GM10266 (cell line): Measurements from ENCODE around the gene GABRB1.

Experiments
- DNase-seq: peaks from one replicate; pipeline ENCODE4 v3.0.0; 2012; ENCODE audit errors: extremely low spot score
- TF ChIP-seq, protein P1 (sequence below): IDR thresholded peaks from 2 replicates; pipeline ENCODE4 v1.5.1; 2012; ENCODE audit warnings: mild to moderate bottlenecking, low read depth; ENCODE audit not compliant: control insufficient read depth, insufficient read depth; ENCODE audit errors: missing control alignments

GABRB1 gene

DNA sequence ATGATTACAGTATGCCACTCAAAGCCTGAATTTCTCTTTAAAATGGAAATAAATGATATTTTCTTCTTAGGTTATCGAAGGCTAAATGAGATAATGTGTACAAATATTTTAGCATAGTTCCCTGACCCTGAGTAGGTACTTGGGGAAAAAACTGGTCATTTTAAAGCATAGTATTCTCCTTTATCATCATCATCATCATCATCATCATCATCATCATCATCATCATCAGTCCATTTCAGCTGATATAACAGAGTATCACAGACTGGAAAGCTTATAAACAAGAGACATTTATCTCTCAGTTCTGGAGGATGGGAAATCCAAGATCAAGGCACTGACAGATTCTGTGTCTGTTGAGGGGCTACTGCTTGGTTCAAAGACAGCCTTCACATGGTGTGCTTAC lies 13.9 kb downstream of the GABRB1 start:
- TF ChIP-seq, protein P1, sequence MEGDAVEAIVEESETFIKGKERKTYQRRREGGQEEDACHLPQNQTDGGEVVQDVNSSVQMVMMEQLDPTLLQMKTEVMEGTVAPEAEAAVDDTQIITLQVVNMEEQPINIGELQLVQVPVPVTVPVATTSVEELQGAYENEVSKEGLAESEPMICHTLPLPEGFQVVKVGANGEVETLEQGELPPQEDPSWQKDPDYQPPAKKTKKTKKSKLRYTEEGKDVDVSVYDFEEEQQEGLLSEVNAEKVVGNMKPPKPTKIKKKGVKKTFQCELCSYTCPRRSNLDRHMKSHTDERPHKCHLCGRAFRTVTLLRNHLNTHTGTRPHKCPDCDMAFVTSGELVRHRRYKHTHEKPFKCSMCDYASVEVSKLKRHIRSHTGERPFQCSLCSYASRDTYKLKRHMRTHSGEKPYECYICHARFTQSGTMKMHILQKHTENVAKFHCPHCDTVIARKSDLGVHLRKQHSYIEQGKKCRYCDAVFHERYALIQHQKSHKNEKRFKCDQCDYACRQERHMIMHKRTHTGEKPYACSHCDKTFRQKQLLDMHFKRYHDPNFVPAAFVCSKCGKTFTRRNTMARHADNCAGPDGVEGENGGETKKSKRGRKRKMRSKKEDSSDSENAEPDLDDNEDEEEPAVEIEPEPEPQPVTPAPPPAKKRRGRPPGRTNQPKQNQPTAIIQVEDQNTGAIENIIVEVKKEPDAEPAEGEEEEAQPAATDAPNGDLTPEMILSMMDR = no peak

DNA sequence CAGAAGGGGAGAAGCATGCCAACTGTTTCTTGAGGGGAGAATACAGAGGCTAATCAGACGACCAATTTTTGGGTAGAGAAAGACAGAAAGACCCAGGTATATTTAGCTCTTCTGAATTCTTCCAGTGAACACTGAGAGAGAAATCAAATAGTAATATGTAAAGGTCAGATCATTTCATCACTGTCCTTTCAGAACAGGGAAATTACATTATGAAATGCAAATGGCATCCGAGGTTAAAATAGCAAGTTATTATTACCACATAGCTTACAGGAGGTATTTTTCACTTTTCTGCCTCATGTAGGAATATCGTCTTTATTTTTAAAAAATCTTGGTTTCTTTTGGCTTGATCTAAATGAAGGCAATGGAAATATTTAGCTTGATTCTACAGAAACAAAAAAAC lies 18.0 kb downstream of the GABRB1 start:
- TF ChIP-seq, protein P1 = no peak
- no peak for DNase-seq

More for the DNA sequence above, 13.9 kb downstream of the GABRB1 start:
- DNase-seq = no peak

DNA sequence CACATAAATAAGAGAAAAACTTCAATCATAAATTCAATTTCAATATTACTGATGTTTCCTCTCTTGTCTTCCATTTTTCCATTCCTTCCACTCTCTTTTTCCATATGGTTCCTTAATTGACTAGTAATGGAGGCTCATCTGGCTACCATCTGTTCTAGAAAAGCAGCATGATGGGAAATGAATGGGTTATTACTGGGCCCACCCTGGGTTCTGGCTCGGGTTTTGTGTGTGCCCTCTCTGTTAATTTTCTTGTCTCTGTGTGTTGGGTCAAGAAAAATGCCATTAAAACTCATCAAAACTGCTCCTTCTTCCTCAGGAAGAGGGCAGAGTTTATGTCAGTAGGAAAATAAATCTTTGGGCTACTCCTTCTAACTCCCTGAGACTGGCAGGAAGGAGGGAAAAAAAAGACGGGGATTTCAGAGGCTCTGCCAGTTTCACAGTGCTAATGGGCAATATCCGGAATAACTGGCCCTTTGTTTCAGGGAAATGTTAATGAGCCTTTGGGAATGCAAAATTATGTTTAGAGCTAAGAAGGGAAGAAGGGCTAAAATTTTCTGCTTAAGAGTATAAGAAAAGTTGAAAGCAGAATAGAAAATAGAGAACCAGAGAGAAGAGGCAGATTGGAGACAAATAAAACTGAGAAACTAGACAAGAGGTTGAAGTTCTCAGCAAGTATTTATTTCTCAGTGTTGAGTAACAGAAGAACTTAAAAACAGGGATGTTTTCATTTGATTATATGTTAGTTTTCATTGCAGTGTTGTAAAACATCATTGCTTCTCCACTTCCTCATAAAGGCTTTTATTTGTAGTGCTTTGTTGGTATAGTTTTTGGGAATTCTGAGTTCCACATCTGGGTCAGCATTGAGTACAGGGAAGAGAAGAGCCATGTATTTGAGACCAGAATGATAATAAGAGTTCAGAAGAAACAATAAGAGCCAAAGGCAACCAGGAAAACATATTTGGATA lies 19.7 kb downstream of the GABRB1 start:
- TF ChIP-seq, protein P1 = no peak
- no peak for DNase-seq

DNA sequence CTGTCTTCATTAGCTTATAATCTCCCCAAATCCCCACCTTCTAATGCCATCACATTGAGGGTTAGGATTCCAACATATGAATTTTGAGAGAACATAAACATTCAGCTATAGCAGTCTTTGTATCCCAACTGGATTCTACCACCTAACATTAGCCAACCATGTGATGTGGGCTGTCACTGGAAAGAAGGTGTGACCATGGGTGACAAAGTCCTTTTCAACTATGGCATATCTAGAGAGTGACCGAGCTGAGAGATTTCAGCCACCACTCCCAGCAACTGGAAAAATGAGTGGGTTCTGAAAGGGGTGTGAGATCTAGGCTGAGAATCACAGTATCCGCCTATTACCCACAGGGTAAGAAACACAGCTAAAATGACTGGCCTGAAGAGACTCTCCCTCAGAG lies 22.1 kb downstream of the GABRB1 start:
- TF ChIP-seq, protein P1 = no peak
- no peak for DNase-seq

DNA sequence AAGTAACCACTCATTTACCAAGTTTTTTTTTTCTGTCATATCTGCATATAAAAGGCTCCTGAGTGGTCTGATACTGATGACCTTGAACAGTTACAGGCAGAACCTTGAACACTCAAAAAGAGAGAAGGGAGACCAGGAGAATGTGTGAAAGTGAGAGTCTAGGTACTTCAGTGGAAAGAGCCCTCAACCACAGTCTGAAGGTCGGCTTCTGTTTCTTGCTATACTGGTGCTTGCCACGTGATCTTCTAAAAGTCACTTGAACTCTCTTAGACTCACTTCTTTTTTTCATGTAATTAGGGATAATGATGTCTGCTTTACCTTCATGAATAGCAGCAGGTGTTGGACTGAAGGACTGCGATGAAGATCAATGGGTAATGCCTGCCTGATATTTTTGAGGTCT lies 22.8 kb downstream of the GABRB1 start:
- DNase-seq = no peak
- TF ChIP-seq, protein P1 = no peak

DNA sequence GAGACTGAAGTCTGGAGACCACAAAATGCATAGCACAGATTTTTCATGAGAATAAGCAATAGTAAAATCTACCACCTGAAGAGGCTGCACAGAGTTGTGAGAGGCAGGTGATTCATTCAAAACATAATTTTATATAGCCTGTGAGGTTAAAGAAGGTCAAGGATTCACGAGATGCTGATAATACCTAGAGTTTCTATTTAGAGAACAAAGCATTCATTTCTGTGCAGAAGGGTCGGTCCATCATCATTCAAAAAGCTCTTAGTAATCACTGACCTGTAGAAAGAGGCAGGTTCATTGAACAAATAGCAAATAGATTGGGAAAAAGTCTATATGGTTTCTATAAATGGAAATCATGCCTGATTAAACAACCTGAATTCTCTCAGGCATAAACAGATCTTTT lies 26.6 kb downstream of the GABRB1 start:
- DNase-seq = no peak
- TF ChIP-seq, protein P1 = no peak

DNA sequence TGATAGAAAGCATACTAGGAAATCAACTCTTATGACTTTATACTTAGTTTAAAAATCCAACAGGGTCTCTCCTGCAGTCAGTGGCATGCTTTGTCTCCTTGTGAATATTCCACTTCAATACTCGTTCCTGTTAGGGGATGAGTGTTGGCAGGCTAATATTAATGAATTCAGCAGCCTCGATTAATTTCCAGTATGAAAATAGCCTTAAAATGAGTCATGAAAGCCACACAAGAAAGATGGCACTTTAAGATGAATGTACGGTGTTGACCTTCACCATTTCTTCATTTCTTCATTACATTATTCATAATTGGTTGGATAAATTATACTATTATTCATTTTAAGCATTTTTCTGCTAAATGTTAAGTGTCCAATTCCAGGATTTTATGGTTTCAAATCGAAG lies 29.2 kb downstream of the GABRB1 start:
- no peak for DNase-seq
- TF ChIP-seq, protein P1 = no peak
